HEK293T (cell line): ENCODE measurements around the gene NOL11.

Source experiments
- ARNT ChIP-seq: fragments of 450-650 bp; IDR thresholded peaks from 2 replicates; pipeline ENCODE4 v1.6.1; 2017; ENCODE audit warnings: mild to moderate bottlenecking
- BHLHE40 ChIP-seq: fragments of 450-650 bp; IDR thresholded peaks from 2 replicates; pipeline ENCODE4 v1.6.1; 2016; ENCODE audit warnings: mild to moderate bottlenecking, moderate library complexity, borderline replicate concordance
- CTBP1 ChIP-seq: fragments of 450-650 bp; IDR thresholded peaks from 2 replicates; pipeline ENCODE4 v1.6.1; 2016; ENCODE audit warnings: borderline replicate concordance
- ELF4 ChIP-seq: fragments of 450-650 bp; IDR thresholded peaks from 2 replicates; pipeline ENCODE4 v1.6.1; 2017; ENCODE audit warnings: antibody characterized with exemption
- FOXK2 ChIP-seq: fragments of 450-650 bp; IDR thresholded peaks from 2 replicates; pipeline ENCODE4 v1.6.1; 2016; ENCODE audit warnings: mild to moderate bottlenecking
- HDGF ChIP-seq: fragments of 450-650 bp; IDR thresholded peaks from 2 replicates; pipeline ENCODE4 v1.6.1; 2017; ENCODE audit warnings: antibody characterized with exemption, borderline replicate concordance
- LEF1 ChIP-seq: fragments of 450-650 bp; IDR thresholded peaks from 2 replicates; pipeline ENCODE4 v1.6.1; 2017; ENCODE audit warnings: mild to moderate bottlenecking, borderline replicate concordance
- SUZ12 ChIP-seq: fragments of 450-650 bp; IDR thresholded peaks from 2 replicates; pipeline ENCODE4 v1.6.1; 2016; ENCODE audit warnings: mild to moderate bottlenecking
- TF ChIP-seq, protein P1 (sequence below): fragments of 450-650 bp; IDR thresholded peaks from 2 replicates; pipeline ENCODE4 v1.6.1; 2016

DNA sequence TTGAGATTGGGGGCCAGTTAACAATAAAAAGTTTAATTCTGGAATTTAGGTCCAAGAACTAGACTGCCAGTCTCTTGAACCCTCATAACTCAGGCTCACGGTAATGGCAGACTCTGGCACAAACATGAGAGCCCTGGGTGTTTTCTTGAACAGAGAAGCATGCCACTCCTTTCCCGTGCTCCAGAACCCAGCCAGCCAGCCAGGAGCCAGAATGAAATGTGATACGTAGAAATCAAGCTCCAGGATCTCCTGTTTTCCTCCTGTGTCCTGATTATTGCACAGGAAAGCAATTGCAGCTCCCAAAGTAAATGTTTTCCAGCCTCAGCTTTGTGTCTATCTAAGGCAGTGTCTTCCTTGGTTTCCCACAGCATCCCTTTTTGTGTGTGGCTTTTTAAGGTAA, 46.2 kb upstream of the NOL11 start:
- TF ChIP-seq, protein P1, sequence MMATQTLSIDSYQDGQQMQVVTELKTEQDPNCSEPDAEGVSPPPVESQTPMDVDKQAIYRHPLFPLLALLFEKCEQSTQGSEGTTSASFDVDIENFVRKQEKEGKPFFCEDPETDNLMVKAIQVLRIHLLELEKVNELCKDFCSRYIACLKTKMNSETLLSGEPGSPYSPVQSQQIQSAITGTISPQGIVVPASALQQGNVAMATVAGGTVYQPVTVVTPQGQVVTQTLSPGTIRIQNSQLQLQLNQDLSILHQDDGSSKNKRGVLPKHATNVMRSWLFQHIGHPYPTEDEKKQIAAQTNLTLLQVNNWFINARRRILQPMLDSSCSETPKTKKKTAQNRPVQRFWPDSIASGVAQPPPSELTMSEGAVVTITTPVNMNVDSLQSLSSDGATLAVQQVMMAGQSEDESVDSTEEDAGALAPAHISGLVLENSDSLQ, result no peak
- no peak for TF ChIP-seq HDGF
- no peak for TF ChIP-seq LEF1
- TF ChIP-seq CTBP1, result no peak
- TF ChIP-seq ARNT, result no peak
- TF ChIP-seq BHLHE40, result no peak
- TF ChIP-seq SUZ12, result no peak
- no peak for TF ChIP-seq ELF4
- TF ChIP-seq FOXK2, result no peak
